ENCODE results near the gene FSIP1.

Gene FSIP1

DNA sequence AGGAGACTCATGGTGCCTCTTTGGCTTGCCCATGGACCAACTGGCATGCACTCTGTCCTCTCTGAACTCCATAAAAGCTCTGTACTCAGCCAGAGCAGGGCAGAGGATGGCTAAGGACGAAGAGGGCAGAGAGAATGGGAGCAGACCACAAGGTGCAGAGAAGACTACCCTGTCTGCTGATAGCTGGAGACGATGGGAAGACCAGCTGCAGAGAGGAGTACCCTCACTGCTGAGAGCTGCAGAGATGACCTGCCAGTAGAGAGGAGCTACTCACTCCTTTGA is 136.7 kb downstream of the FSIP1 start:
- DNase-seq (ENCODE audit: low spot score), result no peak
- TF ChIP-seq, protein P1, sequence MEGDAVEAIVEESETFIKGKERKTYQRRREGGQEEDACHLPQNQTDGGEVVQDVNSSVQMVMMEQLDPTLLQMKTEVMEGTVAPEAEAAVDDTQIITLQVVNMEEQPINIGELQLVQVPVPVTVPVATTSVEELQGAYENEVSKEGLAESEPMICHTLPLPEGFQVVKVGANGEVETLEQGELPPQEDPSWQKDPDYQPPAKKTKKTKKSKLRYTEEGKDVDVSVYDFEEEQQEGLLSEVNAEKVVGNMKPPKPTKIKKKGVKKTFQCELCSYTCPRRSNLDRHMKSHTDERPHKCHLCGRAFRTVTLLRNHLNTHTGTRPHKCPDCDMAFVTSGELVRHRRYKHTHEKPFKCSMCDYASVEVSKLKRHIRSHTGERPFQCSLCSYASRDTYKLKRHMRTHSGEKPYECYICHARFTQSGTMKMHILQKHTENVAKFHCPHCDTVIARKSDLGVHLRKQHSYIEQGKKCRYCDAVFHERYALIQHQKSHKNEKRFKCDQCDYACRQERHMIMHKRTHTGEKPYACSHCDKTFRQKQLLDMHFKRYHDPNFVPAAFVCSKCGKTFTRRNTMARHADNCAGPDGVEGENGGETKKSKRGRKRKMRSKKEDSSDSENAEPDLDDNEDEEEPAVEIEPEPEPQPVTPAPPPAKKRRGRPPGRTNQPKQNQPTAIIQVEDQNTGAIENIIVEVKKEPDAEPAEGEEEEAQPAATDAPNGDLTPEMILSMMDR (IDR thresholded peaks at IDR 0.05), result no peak
- no peak overlapping the region for H3K4me3 ChIP-seq
- H3K27ac ChIP-seq, result no peak overlapping the region

DNA sequence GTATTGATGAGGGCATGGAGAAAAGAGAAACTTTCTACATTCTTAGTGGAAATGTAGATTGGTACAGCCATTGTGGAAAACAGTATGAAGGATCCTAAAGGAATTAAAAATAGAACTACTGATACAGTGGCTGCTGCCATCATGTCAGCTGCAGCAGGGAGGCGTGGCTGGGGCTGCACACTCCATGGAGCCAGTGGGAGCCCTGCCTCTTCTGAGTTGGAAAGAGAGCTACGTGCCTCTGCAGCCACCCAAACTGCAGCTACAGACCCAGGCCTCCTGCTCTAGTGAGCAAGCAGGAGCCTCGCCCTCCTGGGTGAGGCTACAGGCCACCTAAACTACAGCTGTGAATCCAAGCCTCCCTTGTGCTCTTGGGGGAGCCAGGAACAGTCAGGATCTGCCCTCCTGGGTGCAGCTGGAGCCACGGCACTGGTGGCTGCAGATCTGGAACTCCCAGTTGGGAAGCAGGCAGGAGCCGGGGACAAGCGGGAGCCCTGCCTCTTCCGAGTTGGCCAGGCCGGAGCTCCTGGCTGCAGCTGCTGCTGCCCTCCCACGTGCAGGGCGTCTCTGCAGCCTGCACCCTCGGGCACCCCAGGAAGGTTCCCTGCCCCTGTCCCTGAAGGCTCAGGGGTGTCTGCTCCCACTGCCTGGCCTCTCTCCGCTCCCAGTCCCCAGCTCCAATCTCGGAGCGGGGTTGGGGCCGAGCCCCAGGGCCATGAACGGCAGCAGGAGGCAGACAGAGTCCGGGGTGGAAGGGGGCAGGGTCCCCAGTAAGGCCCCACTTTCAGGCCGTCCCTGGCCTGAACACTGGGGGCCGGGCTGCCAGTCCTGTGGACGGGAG is 137.3 kb downstream of the FSIP1 start:
- TF ChIP-seq, protein P1 (IDR thresholded peaks at IDR 0.05), result no peak
- Histone ChIP-seq H3K4me3 (no peak overlapping the region), H3K27ac (no peak overlapping the region)
- DNase-seq (ENCODE audit: low spot score), result no peak

DNA sequence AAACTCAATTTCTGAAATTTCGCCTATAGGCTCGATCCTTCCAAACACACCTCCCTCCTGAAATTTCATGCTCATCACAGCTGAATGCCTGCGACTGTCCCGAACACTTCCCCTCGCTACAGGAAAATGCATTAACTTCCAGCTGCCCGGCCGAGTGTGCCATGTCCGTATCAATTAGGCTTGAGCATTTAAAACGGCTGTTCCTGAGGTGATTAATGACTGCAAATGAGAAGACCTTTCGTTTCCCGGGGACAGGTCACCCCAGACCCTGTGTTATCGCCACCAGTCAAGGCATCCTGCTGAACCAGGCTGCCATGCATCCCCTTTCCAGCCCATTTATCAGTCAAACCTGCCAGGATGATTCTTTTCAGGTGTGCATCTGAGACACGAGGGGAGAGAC is 138.5 kb downstream of the FSIP1 start:
- TF ChIP-seq, protein P1 (IDR thresholded peaks at IDR 0.05), result no peak
- no peak overlapping the region for H3K27ac ChIP-seq

DNA sequence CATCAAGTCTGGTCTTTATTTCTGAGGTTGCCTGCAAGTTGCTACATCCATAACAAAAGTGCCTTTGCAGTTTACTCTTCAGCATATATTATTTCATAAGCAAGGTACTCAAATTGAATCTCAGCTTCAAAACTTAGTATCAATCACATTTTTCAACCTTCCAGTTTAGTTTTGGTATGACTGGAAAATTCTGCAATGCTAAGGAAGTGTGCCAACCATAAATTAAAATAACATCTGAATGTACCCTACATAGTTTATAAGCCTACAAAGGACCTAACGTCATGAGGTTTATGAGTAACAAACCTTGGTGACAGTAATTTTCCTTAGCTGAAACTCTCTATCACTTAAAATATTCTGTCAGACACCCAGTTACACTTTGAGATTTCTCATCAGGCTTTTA is 138.9 kb downstream of the FSIP1 start:
- Histone ChIP-seq H3K4me3 (no peak overlapping the region), H3K27ac (no peak overlapping the region)
- TF ChIP-seq, protein P1 (IDR thresholded peaks at IDR 0.05), result no peak
- no peak for DNase-seq (ENCODE audit: low spot score)

More for the DNA sequence above, 138.5 kb downstream of the FSIP1 start:
- DNase-seq (ENCODE audit: low spot score), result no peak
- no peak overlapping the region for H3K4me3 ChIP-seq

DNA sequence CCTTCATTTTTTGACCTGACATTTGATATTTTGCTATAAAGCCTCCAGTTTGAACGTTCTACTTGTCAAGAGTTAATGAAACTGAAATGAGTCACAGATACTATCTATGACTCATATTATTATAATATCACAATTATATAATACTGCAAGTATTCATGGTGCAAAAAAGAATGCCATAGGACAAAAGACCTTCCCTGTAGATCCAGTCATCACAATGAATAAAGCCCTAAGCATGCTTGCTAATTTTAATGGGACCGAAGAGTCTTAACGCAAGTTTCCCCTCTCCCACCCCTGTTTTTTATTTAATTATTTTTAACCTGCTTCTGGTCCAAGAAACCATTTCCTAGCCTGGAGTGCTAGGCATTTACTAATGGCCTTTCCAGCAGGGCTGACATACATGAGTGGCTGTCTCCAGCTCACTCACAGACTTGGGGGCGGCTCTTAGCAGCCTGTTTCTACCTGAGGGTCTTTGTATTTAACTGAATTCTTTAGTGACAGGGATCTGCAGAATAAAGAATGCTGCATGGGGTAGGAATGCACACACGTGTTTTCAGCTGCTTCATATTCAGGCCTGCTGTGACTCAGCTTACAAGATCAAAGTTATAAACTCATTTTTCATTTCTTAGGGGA is 140.5 kb downstream of the FSIP1 start:
- no peak for DNase-seq (ENCODE audit: low spot score)
- TF ChIP-seq, protein P1 (IDR thresholded peaks at IDR 0.05), result no peak
- Histone ChIP-seq H3K4me3 (no peak overlapping the region), H3K27ac (no peak overlapping the region)

DNA sequence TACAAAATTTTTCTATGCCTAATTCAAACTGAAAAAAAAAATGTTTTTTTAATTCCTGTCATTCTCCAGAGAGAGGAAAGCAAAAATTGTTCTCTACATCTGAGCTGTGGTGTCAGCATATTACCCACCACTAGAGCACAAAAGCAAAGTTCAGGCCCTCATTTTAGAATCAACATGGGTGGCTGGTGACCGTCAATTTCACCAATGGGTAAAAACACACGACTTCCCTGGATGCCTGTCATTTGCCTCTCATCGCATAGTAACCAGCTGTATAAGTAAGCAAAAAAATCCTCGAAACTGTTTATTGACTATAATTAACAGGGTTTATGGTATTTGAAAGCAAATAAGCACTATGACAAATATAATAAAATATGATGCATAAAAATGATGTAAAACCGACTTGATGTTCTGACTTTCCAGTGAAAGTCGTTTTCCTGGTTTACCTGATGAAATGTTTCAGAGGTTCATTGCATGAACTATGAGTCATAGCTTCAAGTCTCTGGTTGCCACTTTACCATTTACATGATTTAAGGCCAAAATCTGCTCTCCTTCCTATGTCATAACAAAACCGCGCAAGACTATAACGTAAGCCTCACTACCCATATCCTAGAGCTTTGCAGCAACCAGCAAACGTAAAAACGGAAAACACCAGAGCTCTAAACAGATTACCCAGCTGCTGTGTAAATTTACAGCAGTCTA is 141.3 kb downstream of the FSIP1 start:
- no peak overlapping the region for H3K4me3 ChIP-seq
- H3K27ac ChIP-seq, result no peak overlapping the region
- no peak for DNase-seq (ENCODE audit: low spot score)
- TF ChIP-seq, protein P1 (IDR thresholded peaks at IDR 0.05), result no peak

Data from coronary artery (tissue), 2 donors.